Stimulated activated CD4-positive, alpha-beta T cell treated with anti-CD3 and anti-CD28 coated beads, Interleukin-1b, Interleukin-23, amount 100 ng/mL, for 1 hour (primary cell): Measurements from ENCODE around the gene CPNE4.
"Not testable (repeated sequence)": the region's sequence is repeated elsewhere in the genome, so short reads cannot be mapped to it uniquely, and the experiment has no call there.

Experiments
- DNase-seq, 2 donors: peaks; one replicate each; pipeline ENCODE4 v3.0.0-alpha.2; 2020; ENCODE audit warnings: low read depth in 2 of 2

CPNE4 gene

GRCh38 chr3:131960324-131960723, 74.5 kb downstream of the CPNE4 start:
- no peak for DNase-seq

- DNase-seq = no peak
These were observed 76.8 kb downstream of the CPNE4 start for GRCh38 chr3:131957980-131958379.

GRCh38 chr3:131957511-131957910, 77.3 kb downstream of the CPNE4 start:
- no peak for DNase-seq

- no peak for DNase-seq
These were observed 86.0 kb downstream of the CPNE4 start for GRCh38 chr3:131948806-131949205.

- no peak for DNase-seq
These were observed 90.1 kb downstream of the CPNE4 start for GRCh38 chr3:131944676-131945075.

- DNase-seq = no peak
These were observed 101.1 kb downstream of the CPNE4 start for GRCh38 chr3:131933665-131934064.

- no peak for DNase-seq
These were observed 106.2 kb downstream of the CPNE4 start for GRCh38 chr3:131928593-131928992.

- no peak for DNase-seq
These were observed 109.2 kb downstream of the CPNE4 start for GRCh38 chr3:131925571-131925970.

GRCh38 chr3:131922356-131922755, 112.5 kb downstream of the CPNE4 start:
- DNase-seq = no peak

- no peak for DNase-seq
These were observed 117.8 kb downstream of the CPNE4 start for GRCh38 chr3:131917006-131917405.

- no peak for DNase-seq
These were observed 120.6 kb downstream of the CPNE4 start for GRCh38 chr3:131914090-131914691.

GRCh38 chr3:131912255-131912654, 122.6 kb downstream of the CPNE4 start:
- no peak for DNase-seq

- no peak for DNase-seq
These were observed 127.0 kb downstream of the CPNE4 start for GRCh38 chr3:131907796-131908195.

GRCh38 chr3:131903988-131904415, 130.8 kb downstream of the CPNE4 start:
- DNase-seq = no peak

GRCh38 chr3:131901686-131902085, 133.1 kb downstream of the CPNE4 start:
- DNase-seq = no peak

- no peak for DNase-seq
These were observed 133.9 kb downstream of the CPNE4 start for GRCh38 chr3:131900891-131901290.

GRCh38 chr3:131899021-131899420, 135.8 kb downstream of the CPNE4 start:
- DNase-seq = no peak

- no peak for DNase-seq
These were observed 136.5 kb downstream of the CPNE4 start for GRCh38 chr3:131898346-131898745.

GRCh38 chr3:131896285-131896684, 138.5 kb downstream of the CPNE4 start:
- no peak for DNase-seq

GRCh38 chr3:131895766-131896165, 139.0 kb downstream of the CPNE4 start:
- no peak for DNase-seq

- no peak for DNase-seq
These were observed 142.5 kb downstream of the CPNE4 start for GRCh38 chr3:131892331-131892730.

- not testable (repeated sequence) for DNase-seq
These were observed 148.9 kb downstream of the CPNE4 start for GRCh38 chr3:131885871-131886270.

- DNase-seq = no peak
These were observed 151.0 kb downstream of the CPNE4 start for GRCh38 chr3:131883711-131884407.

- no peak for DNase-seq
These were observed 151.7 kb downstream of the CPNE4 start for GRCh38 chr3:131883086-131883485.
